Caki2 (cell line): Measurements from ENCODE around the gene RYR1. TPM values are rescaled to one million over a fixed set of nuclear protein-coding genes. Genes with fewer than 3 reads are reported as not detected.
"Not testable (repeated sequence)": the region's sequence is repeated elsewhere in the genome, so short reads cannot be mapped to it uniquely, and the experiment has no call there.

Experiments
- DNase-seq: peaks from one replicate; pipeline ENCODE4 v3.0.0-alpha.2; 2015; ENCODE audit warnings: low read depth
- in situ Hi-C: cut with HindIII; loops from 2 replicates; pipeline ENCODE4 v1.10.0; 2016; ENCODE audit warnings: low sequenced_read_pairs, low pct_unique_long_range_greater_than_20kb, mixed read lengths
- total RNA-seq: library from RNA; depleted of rRNA; stranded (reverse); fragments of >200 nt; shearing (Covaris generic); gene quantifications from 2 replicates; pipeline ENCODE4 v1.2.3, GENCODE V29; 2014; ENCODE audit warnings: low replicate concordance

RYR1 gene
- total RNA-seq, 1 experiment from 2014 or later = under 0.01 TPM

DNA sequence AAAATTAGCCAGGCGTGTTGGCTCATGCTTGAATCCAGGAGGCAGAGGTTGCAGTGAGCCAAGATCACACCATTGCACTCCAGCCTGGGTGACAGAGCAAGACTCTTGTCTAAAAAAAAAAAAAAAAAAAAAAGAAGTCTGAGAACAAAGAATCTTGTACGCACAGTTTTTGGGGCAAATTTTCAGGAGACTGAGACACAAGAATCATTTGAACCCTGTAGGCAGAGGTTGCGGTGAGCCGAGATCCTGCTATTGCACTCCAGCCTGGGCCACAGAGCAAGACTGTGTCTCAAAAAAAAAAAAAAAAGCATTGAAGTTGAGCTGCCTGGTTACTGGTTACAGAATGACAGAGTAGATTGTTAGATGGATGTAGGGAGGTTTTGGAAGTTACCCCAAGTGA, 39.2 kb downstream of the RYR1 start:
- in situ Hi-C loops, DNase-seq: not testable (repeated sequence)

DNA sequence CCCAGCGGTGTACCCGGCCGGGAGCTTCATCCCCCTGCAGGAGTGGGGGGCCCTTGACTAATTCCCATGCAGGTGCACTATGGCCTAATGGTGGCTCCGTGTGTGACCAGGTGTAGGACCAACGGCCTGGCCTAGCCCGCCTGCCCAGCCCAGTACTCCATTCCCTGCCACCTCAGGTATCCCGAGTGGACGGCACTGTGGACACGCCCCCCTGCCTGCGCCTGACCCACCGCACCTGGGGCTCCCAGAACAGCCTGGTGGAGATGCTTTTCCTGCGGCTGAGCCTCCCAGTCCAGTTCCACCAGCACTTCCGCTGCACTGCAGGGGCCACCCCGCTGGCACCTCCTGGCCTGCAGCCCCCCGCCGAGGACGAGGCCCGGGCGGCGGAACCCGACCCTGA, 39.7 kb downstream of the RYR1 start:
- no peak for DNase-seq

DNA sequence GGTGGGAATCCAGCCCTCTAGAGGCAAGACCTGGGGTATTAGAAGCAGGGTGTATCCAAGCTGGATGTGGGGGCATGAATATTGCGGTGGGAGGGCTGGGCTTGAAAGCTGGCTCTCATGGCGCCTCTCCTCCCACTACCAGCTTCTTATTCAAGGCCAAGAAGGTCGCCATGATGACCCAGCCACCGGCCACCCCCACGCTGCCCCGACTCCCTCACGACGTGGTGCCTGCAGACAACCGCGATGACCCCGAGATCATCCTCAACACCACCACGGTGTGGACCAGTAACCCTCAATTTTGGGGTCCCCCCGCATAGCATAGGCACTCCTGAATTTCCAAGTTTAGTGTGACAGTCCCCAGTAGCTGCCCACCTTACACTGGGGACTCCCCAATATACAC, 41.7 kb downstream of the RYR1 start:
- DNase-seq = no peak
- in situ Hi-C loops = no loop called here

More for the DNA sequence above, 39.7 kb downstream of the RYR1 start:
- in situ Hi-C loops = no loop called here

DNA sequence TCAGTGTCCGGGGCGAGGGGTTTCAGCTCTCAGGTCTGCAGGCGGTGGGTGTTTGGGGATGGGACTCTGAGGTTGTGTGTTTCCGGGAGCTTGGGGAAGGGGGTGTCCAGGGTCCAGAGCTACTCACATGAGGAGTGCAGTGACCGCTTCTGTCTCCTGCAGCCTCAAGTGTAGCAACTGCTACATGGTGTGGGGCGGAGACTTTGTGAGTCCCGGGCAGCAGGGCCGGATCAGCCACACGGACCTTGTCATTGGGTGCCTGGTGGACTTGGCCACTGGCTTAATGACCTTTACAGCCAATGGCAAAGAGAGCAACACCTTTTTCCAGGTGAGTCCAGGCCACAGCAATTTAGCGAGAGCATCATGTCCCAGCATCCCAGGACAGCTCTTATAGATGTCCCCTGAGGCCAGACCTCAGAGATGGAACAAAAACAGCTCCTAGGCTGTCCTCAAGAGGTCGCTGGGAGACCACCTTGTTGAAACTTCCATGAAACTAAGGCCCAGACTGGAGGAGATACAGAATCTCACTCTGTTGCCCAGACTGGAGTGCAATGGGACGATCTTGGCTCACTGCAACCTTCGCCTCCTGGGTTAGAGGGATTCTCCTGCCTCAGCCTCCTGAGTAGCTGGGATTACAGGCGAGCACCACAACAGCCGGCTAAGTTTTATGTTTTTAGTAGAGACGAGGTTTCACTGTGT, 44.9 kb downstream of the RYR1 start:
- peak; percentile 33 for DNase-seq
- in situ Hi-C loops = no loop called here

DNA sequence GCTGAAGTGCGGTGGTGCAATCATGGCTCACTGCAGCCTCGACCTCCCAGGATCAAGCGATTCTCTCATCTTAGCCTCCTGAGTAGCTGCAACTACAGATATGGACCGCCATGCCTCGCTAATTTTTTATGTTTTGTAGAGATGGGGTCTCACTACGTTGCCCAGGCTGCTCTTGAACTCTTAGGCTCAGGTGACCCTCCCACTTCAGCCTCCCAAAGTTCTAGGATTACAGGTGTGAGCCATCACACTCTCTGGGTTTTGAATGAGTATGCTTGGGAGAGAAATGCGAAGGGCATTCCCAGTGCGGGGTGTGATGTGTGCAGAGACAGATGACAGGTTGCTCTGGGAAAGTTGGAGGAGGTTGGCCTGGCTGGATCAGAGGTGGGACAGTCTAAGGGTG, 49.0 kb downstream of the RYR1 start:
- DNase-seq = no peak
- in situ Hi-C loops = no loop called here

DNA sequence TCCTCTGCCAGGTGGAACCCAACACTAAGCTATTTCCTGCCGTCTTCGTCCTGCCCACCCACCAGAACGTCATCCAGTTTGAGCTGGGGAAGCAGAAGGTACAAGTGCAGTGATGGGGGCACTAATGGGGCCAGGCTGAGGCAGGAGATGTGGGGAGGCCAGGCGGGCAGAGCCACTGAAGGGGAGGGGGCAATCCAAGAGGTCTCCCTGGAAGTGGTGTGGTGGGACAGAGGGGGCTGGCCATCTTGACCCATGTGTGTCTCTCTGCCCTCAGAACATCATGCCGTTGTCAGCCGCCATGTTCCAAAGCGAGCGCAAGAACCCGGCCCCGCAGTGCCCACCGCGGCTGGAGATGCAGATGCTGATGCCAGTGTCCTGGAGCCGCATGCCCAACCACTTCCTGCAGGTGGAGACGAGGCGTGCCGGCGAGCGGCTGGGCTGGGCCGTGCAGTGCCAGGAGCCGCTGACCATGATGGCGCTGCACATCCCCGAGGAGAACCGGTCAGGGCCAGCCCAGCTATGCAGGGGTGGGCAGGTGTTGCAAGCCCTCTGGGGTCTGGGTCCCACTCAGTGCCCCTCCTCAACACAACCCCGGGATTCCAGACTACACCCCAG, 49.6 kb downstream of the RYR1 start:
- no peak for DNase-seq

DNA sequence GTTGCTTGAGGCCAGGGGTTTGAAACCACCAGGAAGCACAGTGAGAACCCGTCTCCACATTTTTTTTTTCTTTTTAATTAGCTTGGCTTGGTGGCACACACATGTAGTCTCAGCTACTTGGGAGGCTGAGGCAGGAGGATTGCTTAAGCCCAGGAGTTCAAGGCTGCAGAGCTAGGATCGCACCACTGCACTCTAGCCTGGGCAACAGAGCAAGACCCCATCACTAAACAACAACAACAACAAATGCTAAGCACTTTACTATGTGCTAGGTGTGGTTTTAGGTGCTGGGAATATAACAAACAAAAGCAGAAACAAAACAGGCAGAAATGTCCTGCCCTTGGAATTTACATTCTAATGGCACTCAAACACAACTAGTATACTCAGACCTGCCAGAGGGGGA, 51.3 kb downstream of the RYR1 start:
- in situ Hi-C loops = no loop called here
- no peak for DNase-seq

More for the DNA sequence above, 49.6 kb downstream of the RYR1 start:
- in situ Hi-C loops = no loop called here

DNA sequence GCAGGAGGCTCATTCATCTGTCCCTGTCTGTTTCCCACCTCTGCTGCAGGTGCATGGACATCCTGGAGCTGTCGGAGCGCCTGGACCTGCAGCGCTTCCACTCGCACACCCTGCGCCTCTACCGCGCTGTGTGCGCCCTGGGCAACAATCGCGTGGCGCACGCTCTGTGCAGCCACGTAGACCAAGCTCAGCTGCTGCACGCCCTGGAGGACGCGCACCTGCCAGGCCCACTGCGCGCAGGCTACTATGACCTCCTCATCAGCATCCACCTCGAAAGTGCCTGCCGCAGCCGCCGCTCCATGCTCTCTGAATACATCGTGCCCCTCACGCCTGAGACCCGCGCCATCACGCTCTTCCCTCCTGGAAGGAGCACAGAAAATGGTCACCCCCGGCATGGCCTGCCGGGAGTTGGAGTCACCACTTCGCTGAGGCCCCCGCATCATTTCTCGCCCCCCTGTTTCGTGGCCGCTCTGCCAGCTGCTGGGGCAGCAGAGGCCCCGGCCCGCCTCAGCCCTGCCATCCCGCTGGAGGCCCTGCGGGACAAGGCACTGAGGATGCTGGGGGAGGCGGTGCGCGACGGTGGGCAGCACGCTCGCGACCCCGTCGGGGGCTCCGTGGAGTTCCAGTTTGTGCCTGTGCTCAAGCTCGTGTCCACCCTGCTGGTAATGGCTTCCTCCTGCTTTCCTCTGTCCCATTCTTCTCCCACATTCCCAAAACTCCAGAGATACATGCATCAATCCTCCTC, 52.2 kb downstream of the RYR1 start:
- no peak for DNase-seq
- in situ Hi-C loops = no loop called here

DNA sequence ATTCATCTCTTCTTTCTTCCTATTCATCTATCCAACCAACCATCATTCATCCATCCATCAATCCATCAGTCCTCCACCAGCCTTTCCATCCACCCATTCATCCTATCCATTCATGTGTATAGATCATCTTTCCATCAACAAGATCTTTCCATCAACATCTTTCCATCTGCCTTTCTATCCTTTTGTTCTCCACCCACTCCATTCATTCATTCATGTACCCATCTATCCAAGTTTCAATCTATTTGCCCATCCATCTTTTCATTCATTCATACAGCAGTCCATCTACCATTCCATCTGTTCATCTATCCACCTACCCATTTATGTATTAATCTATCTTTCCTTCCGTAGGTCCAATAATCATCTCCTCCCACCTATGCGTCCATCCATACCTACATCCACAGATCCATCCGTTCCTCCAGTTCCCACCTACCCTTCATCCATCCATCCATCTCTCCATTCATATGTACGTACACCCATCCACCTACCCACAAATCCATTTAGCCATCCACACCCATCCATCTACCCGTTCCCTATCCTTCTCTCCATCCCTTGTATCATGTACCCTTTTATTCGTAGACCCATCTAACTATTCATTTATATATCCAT, 53.3 kb downstream of the RYR1 start:
- no peak for DNase-seq
- in situ Hi-C loops = no loop called here

DNA sequence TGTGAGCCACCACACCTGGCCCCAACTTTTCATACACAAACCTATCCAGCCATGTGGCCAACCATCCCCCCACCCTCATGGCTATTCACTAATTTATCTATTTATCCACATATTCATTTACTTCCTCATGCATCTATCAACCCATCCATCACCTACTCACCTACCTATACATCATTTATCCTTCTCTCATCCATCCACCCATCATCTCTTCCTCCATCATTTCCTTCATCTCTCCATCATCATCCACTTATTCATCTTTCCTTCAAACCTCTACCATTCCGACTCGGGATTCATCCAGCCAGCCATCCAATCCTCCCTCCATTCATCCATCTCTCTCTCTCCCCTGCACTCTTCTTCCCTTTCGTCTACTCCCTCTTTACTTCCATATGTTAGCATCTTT, 54.6 kb downstream of the RYR1 start:
- no peak for DNase-seq
- in situ Hi-C loops = no loop called here

DNA sequence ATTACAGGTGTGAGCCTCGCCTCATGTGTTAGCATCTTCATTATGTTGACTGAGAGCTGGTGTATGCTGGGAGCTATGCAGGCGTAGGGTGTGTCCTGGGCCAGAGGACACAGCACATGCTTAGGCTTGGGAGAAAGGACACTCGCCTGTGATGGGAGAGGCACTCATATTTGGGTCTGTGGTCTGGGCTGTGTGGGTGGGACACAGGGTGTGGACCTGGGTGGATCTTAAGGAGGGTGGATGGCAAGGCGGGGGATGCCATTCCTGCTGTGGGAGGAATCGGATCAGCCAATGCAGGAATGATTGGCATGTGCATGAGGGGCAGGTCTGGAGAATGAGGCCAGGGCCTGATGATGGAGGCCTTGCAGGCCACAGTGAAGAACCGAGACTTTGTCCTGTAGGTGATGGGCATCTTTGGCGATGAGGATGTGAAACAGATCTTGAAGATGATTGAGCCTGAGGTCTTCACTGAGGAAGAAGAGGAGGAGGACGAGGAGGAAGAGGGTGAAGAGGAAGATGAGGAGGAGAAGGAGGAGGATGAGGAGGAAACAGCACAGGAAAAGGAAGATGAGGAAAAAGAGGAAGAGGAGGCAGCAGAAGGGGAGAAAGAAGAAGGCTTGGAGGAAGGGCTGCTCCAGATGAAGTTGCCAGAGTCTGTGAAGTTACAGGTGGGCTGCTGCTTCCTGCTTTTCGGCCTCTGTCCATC, 55.4 kb downstream of the RYR1 start:
- in situ Hi-C loops = no loop called here

DNA sequence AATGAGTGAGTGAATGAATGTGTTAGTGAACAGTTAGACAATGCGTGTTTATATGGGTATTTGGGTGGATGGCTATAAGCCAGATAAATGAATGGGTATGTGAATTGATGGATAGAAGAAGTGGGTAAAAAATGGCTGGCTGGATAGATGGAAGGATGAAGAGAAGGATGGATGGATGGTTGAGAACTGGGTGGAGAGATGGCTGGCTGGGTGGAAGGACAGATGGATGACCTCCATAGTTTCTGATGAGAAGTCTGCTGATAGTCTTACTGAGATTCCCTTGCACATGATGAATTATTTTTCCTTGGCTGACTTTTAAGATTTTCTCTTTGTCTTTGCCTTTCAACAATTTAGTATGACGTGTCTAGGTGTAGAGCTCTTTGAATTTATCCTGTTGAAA, 57.4 kb downstream of the RYR1 start:
- DNase-seq = no peak
- in situ Hi-C loops = no loop called here

More for the DNA sequence above, 55.4 kb downstream of the RYR1 start:
- DNase-seq = no peak

DNA sequence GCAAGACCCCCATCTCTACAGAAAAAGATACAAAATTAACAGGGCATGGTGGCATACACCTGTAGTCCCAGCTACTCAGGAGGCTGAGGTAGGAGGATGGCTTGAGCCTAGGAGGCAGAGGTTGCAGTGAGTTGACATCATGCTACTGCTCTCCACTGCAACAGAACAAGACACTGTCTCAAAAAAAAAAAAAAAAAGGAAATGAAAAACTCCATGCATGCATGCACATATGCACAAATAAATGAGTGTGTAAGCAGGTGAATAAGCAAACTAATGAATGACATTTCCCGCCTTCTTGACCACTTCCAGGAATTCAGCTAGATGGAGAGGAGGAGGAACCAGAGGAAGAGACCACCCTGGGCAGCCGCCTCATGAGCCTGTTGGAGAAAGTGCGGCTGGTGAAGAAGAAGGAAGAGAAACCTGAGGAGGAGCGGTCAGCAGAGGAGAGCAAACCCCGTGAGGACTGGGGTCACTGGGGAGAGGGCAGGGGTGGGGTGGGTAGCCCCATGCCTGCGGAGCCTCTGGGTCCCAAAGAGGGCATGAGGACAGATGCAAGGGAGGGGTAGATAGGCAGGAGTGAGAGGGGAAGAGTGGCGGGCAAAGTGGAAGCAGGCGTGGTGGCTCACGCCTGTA, 58.8 kb downstream of the RYR1 start:
- DNase-seq = no peak
- in situ Hi-C loops = no loop called here

DNA sequence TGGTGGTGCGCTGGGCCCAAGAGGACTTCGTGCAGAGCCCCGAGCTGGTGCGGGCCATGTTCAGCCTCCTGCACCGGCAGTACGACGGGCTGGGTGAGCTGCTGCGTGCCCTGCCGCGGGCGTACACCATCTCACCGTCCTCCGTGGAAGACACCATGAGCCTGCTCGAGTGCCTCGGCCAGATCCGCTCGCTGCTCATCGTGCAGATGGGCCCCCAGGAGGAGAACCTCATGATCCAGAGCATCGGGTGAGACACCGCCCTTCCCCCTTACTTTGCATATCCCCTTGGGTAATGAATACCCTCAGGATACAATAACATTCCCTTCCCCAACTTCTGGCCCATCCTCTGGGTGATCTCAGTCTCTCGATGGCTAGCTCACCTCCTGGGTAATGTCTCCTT, 60.9 kb downstream of the RYR1 start:
- in situ Hi-C loops = no loop called here
- DNase-seq = no peak

DNA sequence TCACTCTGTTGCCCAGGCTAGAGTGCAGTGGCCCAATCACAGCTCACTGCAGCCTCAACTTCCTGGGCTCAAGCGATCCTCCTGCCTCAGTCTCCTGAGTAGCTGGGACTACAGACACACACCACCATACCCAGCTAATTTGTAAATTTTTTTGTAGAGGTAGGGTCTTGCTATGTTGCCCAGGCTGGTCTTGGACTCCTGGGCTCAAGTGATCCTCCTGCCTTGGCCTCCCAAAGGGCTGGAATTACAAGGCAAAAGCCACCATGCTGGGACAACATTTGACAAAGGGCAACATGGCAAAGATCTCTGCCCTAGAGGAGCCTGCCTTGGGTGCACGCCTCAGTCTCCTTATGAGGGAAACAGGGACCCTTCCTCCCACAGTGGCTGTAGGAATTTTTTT, 61.9 kb downstream of the RYR1 start:
- in situ Hi-C loops, DNase-seq: not testable (repeated sequence)

DNA sequence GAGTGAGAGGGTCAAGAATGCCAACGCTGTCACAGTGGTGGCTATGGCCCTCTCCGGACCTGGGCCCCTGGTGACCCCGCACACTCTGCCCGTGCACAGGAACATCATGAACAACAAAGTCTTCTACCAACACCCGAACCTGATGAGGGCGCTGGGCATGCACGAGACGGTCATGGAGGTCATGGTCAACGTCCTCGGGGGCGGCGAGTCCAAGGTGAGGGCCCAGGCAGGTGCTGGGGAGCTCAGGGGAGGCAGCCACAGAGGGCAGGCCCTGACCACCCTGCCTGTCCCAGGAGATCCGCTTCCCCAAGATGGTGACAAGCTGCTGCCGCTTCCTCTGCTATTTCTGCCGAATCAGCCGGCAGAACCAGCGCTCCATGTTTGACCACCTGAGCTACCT, 62.6 kb downstream of the RYR1 start:
- no peak for DNase-seq
- in situ Hi-C loops = no loop called here

DNA sequence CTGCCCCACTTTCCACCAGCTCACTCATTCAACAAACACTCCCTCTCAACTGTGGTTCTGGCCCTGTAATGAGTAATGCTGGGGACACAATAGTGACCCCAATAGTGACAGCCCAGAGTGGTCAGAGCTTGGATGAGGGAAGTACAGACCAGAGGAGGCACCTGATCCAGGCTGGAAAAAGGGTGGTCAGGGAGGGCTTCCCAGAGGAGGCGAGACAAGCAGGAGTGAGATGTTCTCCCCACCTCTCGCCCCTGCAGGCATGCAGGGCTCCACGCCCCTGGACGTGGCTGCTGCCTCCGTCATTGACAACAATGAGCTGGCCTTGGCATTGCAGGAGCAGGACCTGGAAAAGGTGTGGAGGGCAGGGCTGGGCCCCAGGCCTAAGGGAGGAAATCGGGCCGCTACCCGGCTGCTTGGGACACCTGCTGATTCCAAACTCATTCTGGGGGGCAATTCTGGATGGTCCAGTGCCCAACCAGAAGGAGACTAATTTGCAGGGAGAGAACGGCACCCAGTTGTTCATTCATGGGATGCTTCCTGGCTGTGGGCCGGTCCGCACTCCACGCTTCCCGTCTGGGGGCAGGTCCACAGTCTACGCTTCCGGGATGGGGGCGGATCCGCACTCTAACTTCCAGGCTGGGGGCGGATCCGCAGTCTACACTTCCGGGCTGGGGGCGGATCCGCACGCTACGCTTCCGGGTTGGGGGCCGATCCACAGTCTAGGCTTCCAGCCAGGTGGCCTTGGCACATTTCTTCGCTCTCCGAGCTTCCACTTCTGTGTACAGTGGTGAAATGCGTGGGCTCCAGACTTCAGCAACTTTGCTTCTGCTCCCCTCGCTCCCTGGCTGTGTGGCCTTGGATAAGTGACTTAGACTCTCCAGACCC, 63.4 kb downstream of the RYR1 start:
- in situ Hi-C loops = no loop called here
- no peak for DNase-seq
